ENCODE measurements around the gene LOX. TPM values are rescaled to one million over a fixed set of nuclear protein-coding genes. Genes with fewer than 3 reads are reported as not detected.

Gene LOX, protein sequence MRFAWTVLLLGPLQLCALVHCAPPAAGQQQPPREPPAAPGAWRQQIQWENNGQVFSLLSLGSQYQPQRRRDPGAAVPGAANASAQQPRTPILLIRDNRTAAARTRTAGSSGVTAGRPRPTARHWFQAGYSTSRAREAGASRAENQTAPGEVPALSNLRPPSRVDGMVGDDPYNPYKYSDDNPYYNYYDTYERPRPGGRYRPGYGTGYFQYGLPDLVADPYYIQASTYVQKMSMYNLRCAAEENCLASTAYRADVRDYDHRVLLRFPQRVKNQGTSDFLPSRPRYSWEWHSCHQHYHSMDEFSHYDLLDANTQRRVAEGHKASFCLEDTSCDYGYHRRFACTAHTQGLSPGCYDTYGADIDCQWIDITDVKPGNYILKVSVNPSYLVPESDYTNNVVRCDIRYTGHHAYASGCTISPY
- 4.6 TPM for total RNA-seq

GRCh38 chr5:122078116-122079110 lies at the start of gene LOX:
Gene LOX (minus strand): TSS chr5:122078259. CDS start chr5:122077985, 274 bp downstream.

Other genes starting within 250 kb of the LOX start
- not detected for gene FTMT, start 226.4 kb downstream of the LOX start, total RNA-seq
- 36.2 TPM for gene SRFBP1, start 116.3 kb downstream of the LOX start, total RNA-seq
- gene ZNF474, start 51.3 kb upstream of the LOX start, total RNA-seq = 9.7 TPM
- 48.2 TPM for gene SNCAIP, start 234.0 kb upstream of the LOX start, total RNA-seq

All from diencephalon (tissue), 1 donor.